Measurements from ENCODE around the gene FAM209A.
"Not testable (repeated sequence)": the region's sequence is repeated elsewhere in the genome, so short reads cannot be mapped to it uniquely, and the experiment has no call there.

Gene FAM209A, protein sequence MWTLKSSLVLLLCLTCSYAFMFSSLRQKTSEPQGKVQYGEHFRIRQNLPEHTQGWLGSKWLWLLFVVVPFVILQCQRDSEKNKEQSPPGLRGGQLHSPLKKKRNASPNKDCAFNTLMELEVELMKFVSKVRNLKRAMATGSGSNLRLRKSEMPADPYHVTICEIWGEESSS

DNA sequence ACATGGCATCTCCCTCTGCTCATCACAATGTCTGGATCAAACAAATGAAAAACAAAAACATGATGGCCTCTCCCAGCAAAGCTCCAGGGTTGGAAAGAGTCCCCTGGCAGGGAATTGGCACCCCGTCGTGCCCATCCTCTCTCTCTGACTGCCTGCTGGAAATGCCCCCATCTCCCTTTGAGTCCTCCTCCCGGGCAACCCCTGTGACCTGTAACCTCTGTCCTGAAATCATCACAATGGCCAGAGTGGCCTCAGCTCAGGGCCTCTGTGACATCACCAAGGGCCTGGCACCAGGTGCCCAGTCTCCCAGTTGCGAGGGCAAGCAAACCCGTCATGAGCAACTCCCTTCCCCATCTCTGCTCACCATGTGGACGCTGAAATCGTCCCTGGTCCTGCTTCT lies at the start of gene FAM209A:
Gene FAM209A (plus strand): TSS at position 301 of the 400 bp plus-strand sequence. CDS start 65 bp downstream, at position 366.
- not testable (repeated sequence) for DNase-seq

DNA sequence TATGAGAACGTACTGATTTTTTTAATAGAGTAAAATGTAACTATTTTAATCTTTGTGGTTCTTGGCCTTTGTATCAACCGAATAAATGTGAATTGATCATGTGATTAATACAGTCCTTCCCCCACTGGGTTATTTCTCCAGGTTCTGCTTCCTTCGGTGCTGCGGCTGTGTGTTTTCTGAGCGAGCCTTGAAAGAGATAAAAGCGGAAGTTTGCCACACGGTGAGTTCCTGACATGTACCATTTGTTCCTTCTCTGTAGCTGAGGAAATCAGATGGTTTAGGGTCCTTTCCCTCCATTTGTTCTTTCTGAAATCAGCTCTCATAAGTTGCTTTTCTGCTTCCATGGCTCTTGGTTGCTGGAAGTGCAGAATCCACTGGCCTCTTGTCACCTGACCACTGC lies 40.6 kb upstream of the FAM209A start:
- DNase-seq, result no peak

DNA sequence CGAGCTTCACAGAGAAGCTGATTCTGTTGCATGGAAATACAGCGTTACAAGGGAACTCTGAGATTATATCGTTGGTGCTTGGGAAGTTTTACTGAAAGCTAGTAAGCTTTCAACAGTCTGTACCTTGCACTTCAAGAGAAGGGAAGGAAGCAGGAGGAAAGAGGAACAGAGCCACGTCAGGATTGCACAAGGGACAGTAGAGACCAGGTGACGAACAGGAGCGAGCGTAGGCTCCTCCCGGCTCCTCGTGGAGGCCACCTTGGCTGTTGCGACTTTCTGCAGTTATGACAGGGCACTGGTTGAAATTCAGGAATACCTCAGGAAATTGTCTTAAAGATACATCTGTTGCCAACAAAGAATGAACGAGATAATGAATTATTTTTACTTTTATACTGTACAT lies 37.3 kb upstream of the FAM209A start:
- DNase-seq, result no peak

DNA sequence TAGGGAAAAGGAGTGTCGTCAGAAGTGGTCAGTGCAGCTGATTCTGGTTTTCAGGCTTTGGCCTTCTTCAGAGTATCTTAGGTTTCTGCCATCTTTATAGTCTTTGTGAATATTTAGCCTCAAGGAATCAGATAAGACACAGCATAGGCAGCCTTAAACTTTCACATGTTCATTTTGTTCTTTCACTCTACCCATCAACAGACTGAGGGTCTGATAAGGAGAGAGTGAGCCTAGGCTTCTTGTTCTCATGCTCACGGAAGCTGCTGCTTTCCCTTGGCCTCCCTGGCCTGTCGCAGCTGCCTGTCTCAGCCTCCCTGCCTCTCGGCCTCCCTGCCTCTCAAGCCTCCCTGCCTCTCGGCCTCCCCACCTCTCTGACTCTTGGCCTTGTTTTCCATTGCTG lies 36.0 kb upstream of the FAM209A start:
- DNase-seq, result no peak

DNA sequence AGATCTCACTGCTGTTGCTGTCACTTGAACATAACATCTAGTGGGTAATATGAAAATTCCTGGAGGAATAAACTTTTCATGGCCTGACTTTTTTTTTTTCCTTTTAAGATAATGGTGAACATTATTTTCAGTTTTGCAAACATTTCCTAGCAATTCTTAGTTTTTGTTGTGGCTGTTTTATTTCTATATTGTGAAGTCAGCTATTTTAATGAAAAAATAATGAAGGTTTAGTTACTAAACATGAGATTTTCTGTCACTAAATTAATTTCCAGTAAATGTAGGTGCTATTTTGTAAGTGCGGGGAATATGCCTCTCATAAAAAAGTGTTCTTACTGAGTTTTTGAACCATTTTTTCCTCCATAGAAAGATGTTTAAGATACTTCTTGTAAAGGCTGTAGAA lies 23.4 kb upstream of the FAM209A start:
- no peak for DNase-seq

DNA sequence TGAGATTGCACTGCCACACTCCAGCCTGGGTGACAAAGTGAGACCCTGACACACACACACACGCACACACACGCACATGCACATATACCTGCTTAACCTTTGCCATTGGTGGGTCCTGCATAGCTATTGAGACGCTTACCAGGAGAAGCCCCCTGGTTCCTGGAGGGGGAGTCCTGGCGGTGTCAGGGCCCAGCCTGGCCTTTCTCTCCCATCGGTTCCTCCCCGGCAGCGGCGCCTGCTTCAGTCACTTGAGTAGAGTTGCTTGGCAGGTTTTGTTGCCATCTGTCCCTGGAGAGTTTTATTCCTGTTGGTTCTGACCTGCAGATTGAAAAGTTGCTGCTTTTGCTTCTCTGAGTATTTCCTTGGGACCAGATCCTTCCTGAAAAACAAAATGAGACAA lies 20.6 kb upstream of the FAM209A start:
- no peak for DNase-seq

DNA sequence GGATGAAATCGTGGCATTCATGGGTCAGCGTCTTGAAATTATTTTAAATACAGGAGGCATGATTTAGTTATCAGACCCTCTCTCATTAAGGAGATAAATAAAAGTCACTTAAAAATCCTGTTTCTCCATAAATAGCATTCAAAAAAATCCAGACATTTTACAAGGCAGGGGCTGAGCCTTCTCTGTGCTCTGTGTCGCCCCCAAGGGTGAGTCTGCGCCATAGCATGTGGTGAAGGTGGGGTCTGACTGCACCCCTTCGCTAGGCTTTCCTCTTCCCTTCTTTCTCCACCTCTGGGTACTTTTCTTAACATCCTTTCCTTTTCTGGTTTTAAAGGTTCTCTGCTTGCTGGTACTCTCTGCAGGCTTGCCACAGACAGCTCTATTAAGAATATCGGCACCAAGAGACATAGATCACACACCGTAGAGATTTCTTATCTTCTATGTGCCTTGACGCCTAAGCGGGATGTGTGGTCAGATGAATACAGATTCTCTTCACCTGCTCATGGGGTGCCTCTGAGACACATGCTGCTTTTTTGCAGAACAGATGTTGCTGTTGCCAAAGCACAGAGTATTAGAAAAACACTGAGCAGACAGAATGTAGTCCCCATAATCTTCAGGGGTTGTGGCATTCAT lies 20.1 kb upstream of the FAM209A start:
- no peak for DNase-seq

DNA sequence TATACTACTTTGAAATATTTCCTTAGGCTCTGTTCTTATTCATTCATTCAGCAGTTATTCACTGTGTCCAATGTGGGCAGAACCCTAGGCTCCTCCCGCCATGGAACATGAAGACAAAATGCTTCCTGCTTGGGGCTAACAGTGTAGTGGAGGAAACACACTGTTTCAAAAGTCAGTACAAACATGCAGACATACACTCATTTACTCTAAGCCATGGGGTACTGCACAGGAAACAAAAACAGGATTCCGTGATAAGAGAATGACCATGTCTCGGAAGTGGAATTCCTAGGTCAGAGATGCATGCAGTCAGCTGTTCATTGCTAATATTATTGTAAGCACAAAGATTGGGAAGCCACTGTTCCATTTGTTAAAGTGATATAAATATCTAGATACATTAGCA lies 18.4 kb upstream of the FAM209A start:
- no peak for DNase-seq

DNA sequence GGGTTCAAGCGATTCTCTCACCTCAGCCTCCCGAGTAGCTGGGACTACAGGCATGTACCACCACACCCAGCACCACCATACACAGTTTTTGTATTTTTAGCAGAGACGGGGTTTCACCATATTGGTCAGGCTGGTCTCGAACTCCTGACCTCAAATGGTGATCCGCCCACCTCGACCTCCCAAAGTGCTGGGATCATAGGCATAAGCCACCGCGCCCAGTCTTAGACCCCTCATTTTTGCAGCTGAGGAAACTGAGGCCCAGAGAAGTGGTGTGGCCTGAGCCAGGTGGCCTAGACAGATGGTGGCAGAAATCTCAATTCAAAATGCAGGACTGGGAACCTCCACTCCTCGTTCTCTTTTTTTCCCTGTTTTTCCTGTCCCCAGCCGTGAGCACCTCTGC lies 12.6 kb upstream of the FAM209A start:
- DNase-seq, result no peak

DNA sequence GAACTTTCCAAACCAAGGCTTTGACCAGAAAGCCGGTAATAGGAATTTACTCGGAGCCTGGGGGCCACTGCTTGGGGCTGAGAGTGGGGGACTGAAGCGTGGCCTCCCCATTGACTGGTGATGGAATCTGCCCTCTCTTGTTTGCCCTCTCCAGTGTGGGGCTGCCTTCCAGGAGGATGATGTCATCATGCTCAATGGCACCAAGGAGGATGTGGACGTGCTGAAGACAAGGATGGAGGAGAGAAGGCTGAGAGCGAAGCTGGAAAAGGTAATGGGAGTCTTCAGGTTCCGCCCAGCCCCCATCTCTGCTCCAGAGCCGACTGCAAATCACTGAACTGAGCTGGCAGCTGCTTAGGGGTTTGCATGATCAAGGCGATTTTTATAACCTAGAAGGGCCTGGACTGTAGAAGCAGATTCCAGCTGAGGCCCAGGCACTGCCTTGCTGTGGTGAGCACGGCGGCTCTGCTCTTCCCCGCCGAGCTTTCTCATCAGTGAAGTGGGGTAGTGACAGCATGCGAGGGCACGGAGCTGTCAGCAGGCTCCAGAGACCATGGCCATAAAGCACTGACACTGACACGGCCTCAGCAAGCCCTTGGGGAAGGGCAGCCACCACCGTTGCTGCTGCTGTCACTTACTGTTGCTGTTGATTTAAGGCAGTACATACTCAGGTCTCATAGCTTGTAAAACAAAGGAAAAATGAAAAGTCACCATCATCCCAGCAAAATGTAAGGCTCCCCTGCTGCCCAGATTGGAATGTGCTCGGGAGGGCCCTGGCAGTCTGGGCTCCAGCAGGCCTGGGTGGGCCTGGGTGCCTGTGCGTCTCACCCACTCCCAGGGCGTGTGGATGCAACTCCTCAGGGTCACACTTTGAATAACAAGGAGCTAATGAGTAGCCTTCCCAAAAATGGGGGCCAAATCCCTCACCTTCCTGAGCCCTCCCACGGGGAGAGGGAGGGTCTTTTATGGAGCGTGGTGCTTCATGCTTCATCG lies 11.1 kb upstream of the FAM209A start:
- DNase-seq, result no peak

DNA sequence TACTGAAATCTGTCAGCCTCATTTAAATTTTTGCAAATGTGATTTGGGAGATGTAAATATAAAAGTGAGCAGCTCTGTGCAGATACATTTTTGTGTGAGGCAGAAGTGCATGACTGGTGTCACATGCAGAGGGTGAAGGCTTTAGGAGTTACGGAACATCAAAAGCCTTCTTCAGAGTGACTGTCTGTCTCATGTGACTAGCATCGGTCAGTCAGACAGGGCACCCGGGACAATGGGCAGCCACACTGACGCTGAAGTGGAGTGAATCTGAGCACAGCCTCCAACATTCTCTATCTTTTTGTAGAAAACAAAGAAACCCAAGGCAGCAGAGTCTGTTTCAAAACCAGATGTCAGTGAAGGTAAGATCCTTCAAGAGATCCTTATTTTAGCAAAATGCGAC lies 7.9 kb upstream of the FAM209A start:
- no peak for DNase-seq

DNA sequence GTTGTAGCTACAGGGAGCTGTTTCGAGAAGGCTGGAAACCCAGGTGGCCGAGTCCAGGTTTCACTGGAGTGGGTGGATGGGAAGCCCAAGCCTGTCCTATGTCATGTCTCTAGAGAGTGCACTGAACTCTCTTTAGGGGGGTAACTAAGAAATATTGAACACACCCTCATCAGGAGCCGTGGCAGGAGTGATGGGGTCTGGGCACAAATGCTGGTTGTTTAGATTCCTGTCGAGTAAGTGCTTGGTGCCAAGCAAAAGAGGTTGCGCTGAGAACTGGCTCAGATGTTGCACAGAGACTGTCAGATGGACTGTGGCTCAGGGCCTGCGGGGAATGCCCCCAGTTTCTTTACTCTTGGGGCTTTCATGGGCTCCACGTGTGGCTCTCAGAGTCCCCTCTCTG lies 7.3 kb upstream of the FAM209A start:
- no peak for DNase-seq

DNA sequence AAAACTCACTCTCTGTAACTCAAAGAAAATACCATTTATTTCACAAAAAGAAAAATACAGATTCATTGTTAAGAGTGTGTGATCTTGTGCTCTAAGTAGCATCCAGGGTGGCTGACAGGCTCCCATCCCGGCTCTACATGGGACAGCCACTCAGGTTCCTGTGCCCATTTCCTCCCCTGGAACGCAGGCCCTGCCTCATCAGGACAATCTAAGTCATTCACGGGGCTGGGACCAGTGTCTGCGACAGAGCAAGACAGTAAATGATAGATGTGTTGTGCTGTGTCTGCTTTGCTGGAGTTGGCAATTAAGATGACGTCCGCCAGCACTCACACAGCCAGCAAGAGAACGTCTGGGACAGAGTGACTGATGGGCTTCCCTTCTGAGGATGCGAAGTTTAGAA lies 6.9 kb upstream of the FAM209A start:
- DNase-seq, result no peak

DNA sequence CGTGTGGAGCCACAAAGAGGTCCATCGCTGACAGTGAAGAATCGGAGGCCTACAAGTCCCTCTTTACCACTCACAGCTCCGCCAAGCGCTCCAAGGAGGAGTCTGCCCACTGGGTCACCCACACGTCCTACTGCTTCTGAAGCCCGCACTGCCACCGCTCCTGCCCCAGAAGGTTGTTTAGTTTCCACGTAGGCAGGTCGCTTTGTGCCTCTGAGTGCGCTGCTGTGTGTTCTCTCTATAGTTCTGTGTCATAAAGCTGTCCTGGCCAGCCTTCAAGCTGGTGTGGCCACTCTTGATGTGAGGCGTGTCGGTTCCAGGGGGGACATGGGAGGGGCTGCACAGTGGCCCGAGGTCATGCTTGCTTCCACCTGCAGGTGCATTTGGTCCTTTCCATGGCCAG lies 6.4 kb upstream of the FAM209A start:
- no peak for DNase-seq

DNA sequence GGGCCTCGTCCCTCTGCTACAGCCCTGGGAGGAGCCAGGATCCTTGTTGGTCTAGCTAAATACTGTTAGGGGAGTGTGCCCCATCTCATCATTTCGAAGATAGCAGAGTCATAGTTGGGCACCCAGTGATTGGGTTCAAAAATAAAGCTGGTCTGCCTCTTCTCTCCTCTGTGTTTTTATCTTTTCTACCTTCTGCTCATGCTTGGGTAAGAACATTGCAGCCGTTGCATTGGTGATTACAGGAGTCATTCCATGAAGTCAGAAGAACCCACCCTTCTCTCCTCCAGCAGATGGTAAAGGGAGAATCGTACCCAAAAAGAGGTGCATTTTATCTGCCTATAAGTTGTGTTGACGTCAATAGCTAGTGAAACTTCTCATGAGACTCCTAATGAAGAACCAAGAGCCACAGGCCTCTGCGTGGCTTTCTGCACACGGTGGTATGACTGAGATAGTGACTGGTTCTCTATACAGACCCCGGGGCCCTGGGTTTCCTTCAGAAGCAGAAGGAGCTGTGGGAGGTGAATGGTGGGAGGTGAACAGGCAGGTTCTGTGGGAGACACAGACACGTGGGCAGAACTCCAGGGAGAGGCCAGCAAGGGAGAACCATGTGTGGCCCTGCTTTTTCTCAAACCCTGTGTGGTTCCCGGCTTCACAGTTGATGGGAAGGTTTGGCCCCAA lies 5.7 kb upstream of the FAM209A start:
- no peak for DNase-seq

DNA sequence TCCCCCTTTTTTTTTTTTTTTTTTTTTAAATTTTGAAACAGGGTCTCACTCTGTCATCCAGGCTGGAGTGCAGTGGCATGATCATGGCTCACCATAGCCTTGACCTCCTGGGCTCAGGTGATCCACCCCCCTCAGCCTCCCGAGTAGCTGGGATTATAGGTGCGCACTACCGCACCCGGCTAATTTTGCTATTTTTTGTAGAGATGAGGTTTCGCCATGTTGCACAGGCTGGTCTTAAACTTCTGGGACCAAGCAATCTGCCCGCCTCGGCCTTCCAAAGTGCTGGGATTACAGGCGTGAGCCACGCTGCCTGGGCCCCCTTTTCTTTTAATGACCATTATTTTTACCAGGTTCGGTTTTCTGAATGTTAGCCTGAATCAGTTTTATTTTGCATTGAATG lies 5.0 kb upstream of the FAM209A start:
- no peak for DNase-seq

DNA sequence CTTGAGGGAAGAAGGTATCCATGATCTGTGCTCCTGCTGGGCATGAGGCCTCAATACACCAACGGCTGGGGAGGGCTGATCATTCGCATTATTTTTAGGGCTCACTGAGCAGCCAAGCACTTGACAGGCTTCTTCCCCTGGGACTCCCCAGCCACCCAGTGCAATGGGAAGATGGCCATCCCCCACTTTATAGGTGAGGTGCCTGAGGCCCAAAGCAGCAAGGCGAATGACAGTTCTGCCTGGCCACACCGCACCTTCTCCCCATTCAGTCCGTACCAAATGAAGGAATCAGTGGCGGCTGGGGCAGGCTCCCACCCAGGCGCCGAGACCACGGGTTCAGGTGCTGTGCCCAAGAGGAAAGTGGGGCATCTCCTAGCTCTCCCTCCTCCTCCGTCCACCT lies 4.4 kb upstream of the FAM209A start:
- no peak for DNase-seq

DNA sequence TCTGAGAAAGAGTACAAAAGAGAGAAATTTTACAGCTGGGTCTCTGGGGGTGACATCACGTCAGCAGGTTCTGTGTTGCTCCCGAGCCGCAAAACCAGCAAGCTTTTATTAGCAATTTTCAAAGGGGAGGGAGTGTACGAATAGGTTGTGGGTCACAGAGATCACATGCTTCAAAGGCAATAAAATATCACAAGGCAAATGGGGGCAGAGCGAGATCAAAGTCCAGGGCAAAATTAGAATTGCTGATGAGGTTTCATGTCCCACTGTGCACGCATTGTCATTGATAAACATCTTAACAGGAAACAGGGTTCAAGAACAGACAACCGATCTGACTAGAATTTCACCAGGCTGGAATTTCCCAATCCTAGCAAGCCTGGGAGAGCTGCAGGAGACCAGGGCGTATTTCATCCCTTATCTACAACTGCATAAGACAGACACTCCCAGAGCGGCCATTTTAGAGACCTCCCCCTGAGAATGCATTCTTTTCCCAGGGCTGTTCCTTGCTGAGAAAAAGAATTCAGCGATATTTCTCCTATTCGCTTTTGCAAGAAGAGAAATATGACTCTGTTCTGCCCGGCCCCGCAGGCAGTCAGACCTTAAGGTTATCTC lies 3.7 kb upstream of the FAM209A start:
- DNase-seq, result not testable (repeated sequence)

DNA sequence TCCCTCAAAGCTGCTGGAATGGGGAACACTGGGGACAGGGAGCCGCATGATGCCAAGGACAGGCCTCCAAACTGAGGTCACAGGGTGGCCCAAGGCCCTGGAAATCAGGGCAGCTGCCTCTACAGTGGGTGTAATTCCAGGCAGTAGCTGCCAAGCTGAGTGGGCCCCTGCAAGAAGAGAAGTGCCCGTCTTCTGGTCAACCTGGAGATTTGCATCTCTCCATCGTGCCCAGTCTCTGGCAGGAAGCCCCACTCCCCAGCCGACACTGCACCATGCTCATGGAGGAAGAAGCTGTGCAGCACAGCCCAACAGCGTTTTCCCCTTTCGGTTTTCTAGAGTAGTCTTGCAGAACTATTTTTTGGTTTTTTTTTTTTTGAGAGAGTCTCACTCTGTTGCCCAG lies 2.2 kb upstream of the FAM209A start:
- no peak for DNase-seq

DNA sequence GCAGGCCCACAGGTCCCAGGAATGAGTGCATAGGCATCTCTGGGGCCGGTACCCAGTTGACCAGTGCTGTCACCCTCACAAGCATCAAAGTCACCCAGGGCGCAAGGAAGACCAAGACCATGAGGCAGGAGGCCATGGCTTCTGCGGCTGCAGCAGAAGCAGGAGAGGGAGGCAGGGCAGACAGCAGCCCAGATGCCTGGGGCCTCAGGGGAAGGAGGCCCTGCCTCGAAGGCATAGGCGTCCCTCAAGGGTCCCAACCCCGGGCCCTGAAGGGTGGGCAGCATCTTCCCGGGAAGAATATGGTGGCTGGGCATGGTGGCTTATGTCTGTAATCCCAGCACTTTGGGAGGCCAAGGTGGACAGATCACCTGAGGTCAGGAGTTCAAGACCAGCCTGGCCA lies 3.0 kb downstream of the FAM209A start:
- no peak for DNase-seq

DNA sequence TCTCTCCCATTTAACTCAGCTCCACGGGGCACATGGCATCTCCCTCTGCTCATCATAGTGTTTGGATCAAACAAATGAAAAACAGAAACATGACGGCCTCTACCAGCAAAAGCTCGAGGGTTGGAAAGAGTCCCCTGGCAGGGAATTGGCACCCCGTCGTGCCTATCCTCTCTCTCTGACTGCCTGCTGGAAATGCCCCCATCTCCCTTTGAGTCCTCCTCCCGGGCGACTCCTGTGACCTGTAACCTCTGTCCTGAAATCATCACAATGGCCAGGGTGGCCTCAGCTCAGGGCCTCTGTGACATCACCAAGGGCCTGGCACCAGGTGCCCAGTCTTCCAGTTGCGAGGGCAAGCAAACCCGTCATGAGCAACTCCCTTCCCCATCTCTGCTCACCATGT lies 8.4 kb downstream of the FAM209A start, which contains the start of gene FAM209B:
Gene FAM209B (plus strand): TSS at position 301 of the 400 bp plus-strand sequence. CDS start 96 bp downstream, at position 397.
- not testable (repeated sequence) for DNase-seq

DNA sequence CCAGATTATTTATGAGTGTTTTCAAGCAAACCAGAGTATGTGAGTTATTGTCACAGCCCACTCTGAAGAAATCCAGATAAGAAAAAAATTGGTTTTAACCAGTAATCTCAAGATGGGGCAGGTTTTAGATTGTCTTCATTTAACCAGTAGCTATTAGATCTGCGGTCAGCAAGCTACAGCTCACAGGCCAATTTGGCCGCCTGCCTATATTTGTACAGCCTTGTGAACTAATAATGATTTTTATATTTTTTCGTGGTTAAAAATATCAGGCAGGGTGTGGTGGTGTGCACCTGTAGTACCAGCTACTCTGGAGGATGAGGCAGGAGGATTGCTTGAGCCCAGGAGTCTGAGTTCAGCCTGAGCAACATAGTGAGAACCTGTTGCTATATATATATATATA lies 13.5 kb downstream of the FAM209A start:
- no peak for DNase-seq

DNA sequence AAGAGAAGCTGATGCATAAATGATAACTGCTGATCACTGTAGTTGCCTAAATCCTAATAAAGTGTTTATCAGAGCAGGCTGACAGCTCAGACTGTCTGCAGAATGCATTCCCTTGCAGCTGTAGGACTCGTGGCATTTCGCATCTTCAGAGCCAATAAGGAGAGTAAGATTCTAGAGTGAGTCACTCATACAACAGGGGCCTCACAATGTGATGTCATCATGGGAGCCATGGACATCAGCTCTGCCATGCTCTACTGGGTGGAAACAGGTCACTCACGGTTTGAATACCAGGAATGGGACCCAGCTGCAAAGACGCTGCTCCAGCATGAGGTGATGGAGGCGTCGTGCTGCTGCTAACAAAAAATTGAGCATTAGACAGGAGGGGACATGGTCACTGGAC lies 15.9 kb downstream of the FAM209A start:
- no peak for DNase-seq
